Keratinocyte (primary cell): ENCODE results near the gene NOS3. TPM values are rescaled to one million over a fixed set of nuclear protein-coding genes. Genes with fewer than 3 reads are reported as not detected.

Experiments
- DNase-seq: peaks from one replicate; pipeline ENCODE4 v3.0.0-alpha.2; 2011; ENCODE audit warnings: low read depth, missing footprints, low spot score
- FAIRE-seq: peaks from 2 replicates; lab custom pipeline; 2011; peaks lifted over from hg19 to GRCh38; lab: Jason Lieb, UNC
- H2AFZ ChIP-seq: 2 replicates; pipeline ENCODE4 v1.6.0; 2012; ENCODE audit warnings: low read length, control low read depth, inconsistent platforms; ENCODE audit not compliant: control insufficient read depth
- H3K27ac ChIP-seq: 2 replicates; pipeline ENCODE4 v1.5.1; 2011; ENCODE audit warnings: low read length; ENCODE audit not compliant: control insufficient read depth, insufficient read depth
- H3K27me3 ChIP-seq: 3 replicates; pipeline ENCODE4 v1.6.0; 2011; ENCODE audit warnings: low read length; ENCODE audit not compliant: control insufficient read depth, insufficient read depth; ENCODE audit errors: extremely low read depth
- H3K36me3 ChIP-seq, 2 experiments: 2 replicates in 1 of 2; 3 replicates in 1 of 2; pipeline ENCODE4 v1.5.1; 2011; ENCODE audit warnings: low read length in 2 of 2, mild to moderate bottlenecking in 1 of 2; ENCODE audit not compliant: control insufficient read depth in 2 of 2, insufficient read depth in 2 of 2; ENCODE audit errors: extremely low read depth in 1 of 2
- H3K4me1 ChIP-seq: 3 replicates; pipeline ENCODE4 v1.5.1; 2011; ENCODE audit warnings: low read length; ENCODE audit not compliant: control insufficient read depth, insufficient read depth; ENCODE audit errors: extremely low read depth
- H3K4me2 ChIP-seq: 3 replicates; pipeline ENCODE4 v1.6.0; 2011; ENCODE audit warnings: low read depth, low read length; ENCODE audit not compliant: control insufficient read depth, insufficient read depth; ENCODE audit errors: extremely low read depth
- H3K4me3 ChIP-seq, 3 experiments: fragments of 200-600 bp in 1 of 3; sonication (generic) in 1 of 3; 2 replicates in 2 of 3; 3 replicates in 1 of 3; pipeline ENCODE4 v1.5.1; 2011 to 2016; ENCODE audit warnings: low read length in 3 of 3, mild to moderate bottlenecking in 3 of 3, control low read depth in 2 of 3, inconsistent platforms in 1 of 3, low read depth in 1 of 3, mixed read lengths in 1 of 3, mixed run types in 1 of 3, moderate library complexity in 1 of 3; ENCODE audit not compliant: control insufficient read depth in 2 of 3, insufficient read depth in 2 of 3; ENCODE audit errors: extremely low read depth in 1 of 3
- H3K79me2 ChIP-seq: 2 replicates; pipeline ENCODE4 v1.6.0; 2012; ENCODE audit warnings: low read length; ENCODE audit not compliant: control insufficient read depth, insufficient read depth
- H3K9ac ChIP-seq: 3 replicates; pipeline ENCODE4 v1.6.0; 2011; ENCODE audit warnings: low read length; ENCODE audit not compliant: control insufficient read depth, insufficient read depth; ENCODE audit errors: extremely low read depth
- H3K9me1 ChIP-seq: 3 replicates; pipeline ENCODE4 v1.6.0; 2011; ENCODE audit warnings: low read length; ENCODE audit not compliant: control insufficient read depth, insufficient read depth; ENCODE audit errors: extremely low read depth
- H3K9me3 ChIP-seq: 2 replicates; pipeline ENCODE4 v1.5.1; 2012; ENCODE audit warnings: low read depth, low read length; ENCODE audit not compliant: control insufficient read depth
- H4K20me1 ChIP-seq: 3 replicates; pipeline ENCODE4 v1.6.0; 2011; ENCODE audit warnings: low read length; ENCODE audit not compliant: control insufficient read depth, insufficient read depth; ENCODE audit errors: extremely low read depth
- EZH2 ChIP-seq: IDR thresholded peaks from one replicate; pipeline ENCODE4 v1.6.1; 2012; ENCODE audit warnings: inconsistent platforms, mild to moderate bottlenecking, low read length, moderate library complexity
- dilution Hi-C: fragments of 300-500 bp; cut with MboI; formaldehyde crosslinking; loops from one replicate; pipeline ENCODE4 v1.7.0; 2020; ENCODE audit warnings: low sequenced_read_pairs; ENCODE audit not compliant: extremely low pct_ligation_motif_present
- polyA plus RNA-seq, 5 experiments: library from polyadenylated mRNA; depleted of rRNA in 3 of 5; stranded (reverse) in 3 of 5; stranded (forward) in 1 of 5; unstranded in 1 of 5; fragments of >200 nt; gene quantifications; 1 replicate in 1 of 5; 2 replicates in 3 of 5; 3 replicates in 1 of 5; pipeline versions ENCODE4 v1.2.1 to v1.2.3, GENCODE V29; 2011 to 2012; ENCODE audit warnings: missing spikeins in 2 of 5, low read depth in 1 of 5, low replicate concordance in 1 of 5
- TF ChIP-seq, protein P1 (sequence below), 3 experiments: IDR thresholded peaks in 1 of 3; conservative IDR thresholded peaks in 1 of 3; optimal IDR thresholded peaks in 1 of 3; 2 replicates in 2 of 3; 3 replicates in 1 of 3; pipeline versions ENCODE3 to v1.5.1; 2011; ENCODE audit warnings: low read length in 3 of 3, mild to moderate bottlenecking in 3 of 3, moderate library complexity in 2 of 3, control low read depth in 1 of 3, inconsistent platforms in 1 of 3; ENCODE audit not compliant: insufficient read depth in 2 of 3; ENCODE audit errors: extremely low read depth in 1 of 3

The NOS3 gene
- polyA plus RNA-seq, 1 donor (not counting 4 experiments of a cell fraction or from before 2014, with no cell fraction given), result 0.77 TPM

- Histone ChIP-seq H3K9me3 (no peaks in the 10 kb centered on the region), H3K4me1 (peaks cover 8% of the 10 kb centered on the region), H3K9ac (no peak overlapping the region), H3K36me3 (no peaks in the 10 kb centered on the region), H3K4me2 (no peak overlapping the region), H2AFZ (no peak overlapping the region), H3K27ac (no peak overlapping the region), H4K20me1 (no peaks in the 10 kb centered on the region), H3K9me1 (no peaks in the 10 kb centered on the region), H3K79me2 (no peaks in the 10 kb centered on the region), H3K4me3 (no peak overlapping the region), H3K27me3 (peaks cover 21% of the 10 kb centered on the region)
- dilution Hi-C loops, result no loop called here
- FAIRE-seq, result no peak
- DNase-seq, result no peak
- TF ChIP-seq, protein P1, sequence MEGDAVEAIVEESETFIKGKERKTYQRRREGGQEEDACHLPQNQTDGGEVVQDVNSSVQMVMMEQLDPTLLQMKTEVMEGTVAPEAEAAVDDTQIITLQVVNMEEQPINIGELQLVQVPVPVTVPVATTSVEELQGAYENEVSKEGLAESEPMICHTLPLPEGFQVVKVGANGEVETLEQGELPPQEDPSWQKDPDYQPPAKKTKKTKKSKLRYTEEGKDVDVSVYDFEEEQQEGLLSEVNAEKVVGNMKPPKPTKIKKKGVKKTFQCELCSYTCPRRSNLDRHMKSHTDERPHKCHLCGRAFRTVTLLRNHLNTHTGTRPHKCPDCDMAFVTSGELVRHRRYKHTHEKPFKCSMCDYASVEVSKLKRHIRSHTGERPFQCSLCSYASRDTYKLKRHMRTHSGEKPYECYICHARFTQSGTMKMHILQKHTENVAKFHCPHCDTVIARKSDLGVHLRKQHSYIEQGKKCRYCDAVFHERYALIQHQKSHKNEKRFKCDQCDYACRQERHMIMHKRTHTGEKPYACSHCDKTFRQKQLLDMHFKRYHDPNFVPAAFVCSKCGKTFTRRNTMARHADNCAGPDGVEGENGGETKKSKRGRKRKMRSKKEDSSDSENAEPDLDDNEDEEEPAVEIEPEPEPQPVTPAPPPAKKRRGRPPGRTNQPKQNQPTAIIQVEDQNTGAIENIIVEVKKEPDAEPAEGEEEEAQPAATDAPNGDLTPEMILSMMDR (optimal IDR thresholded peaks at IDR 0.05 in 1 of 3, IDR thresholded peaks at IDR 0.05 in 1 of 3, conservative IDR thresholded peaks at IDR 0.05 in 1 of 3; ENCODE audit: extremely low read depth in 1 of 3, insufficient read depth in 2 of 3, low read length in 3 of 3), result no peak
- no peak for TF ChIP-seq EZH2
These were observed 15.9 kb downstream of the NOS3 start for GRCh38 chr7:151006590-151007300.

GRCh38 chr7:151007469-151007898 is 16.7 kb downstream of the NOS3 start:
- Histone ChIP-seq H3K27me3 (peaks cover 25% of the 10 kb centered on the region), H2AFZ (no peak overlapping the region), H3K9me1 (no peaks in the 10 kb centered on the region), H3K9ac (no peak overlapping the region), H3K4me2 (no peak overlapping the region), H3K36me3 (no peaks in the 10 kb centered on the region), H3K9me3 (no peaks in the 10 kb centered on the region), H3K27ac (no peak overlapping the region), H3K79me2 (no peaks in the 10 kb centered on the region), H3K4me3 (no peak overlapping the region), H3K4me1 (peaks cover 4% of the 10 kb centered on the region), H4K20me1 (no peaks in the 10 kb centered on the region)
- DNase-seq, result no peak
- no peak for FAIRE-seq
- TF ChIP-seq, protein P1 (optimal IDR thresholded peaks at IDR 0.05 in 1 of 3, IDR thresholded peaks at IDR 0.05 in 1 of 3, conservative IDR thresholded peaks at IDR 0.05 in 1 of 3; ENCODE audit: extremely low read depth in 1 of 3, insufficient read depth in 2 of 3, low read length in 3 of 3), result no peak
- TF ChIP-seq EZH2, result no peak
- dilution Hi-C loops, result no loop called here
